K562 (cell line): ENCODE data around the gene CCT5. TPM values are rescaled to one million over a fixed set of nuclear protein-coding genes. Genes with fewer than 3 reads are reported as not detected.

Source experiments
- EP300 ChIP-seq: IDR thresholded peaks from 2 replicates; pipeline ENCODE4 v1.6.1; 2012; ENCODE audit warnings: low read length, improper control_type of control experiment
- GTF3C2 ChIP-seq: IDR thresholded peaks from 3 replicates; pipeline ENCODE4 v1.6.1; 2011; ENCODE audit warnings: borderline replicate concordance, mild to moderate bottlenecking, moderate library complexity; ENCODE audit not compliant: insufficient read length; ENCODE audit errors: extremely low read depth
- HMGXB4 ChIP-seq: sonication (generic); formaldehyde crosslinking; IDR thresholded peaks from 2 replicates; pipeline ENCODE4 v1.8.1; 2023; ENCODE audit warnings: mild to moderate bottlenecking, missing genetic modification reagents
- NFXL1 ChIP-seq: fragments of 450-650 bp; formaldehyde crosslinking; IDR thresholded peaks from 2 replicates; pipeline ENCODE4 v1.4.0; 2021; ENCODE audit warnings: mild to moderate bottlenecking
- NR2C1 ChIP-seq, 2 experiments: fragments of 450-650 bp; IDR thresholded peaks; 2 replicates each; pipeline ENCODE4 v1.6.1; 2017; ENCODE audit warnings: mild to moderate bottlenecking in 2 of 2, antibody characterized with exemption in 1 of 2, inconsistent platforms in 1 of 2, missing compliant biosample characterization in 1 of 2, missing genetic modification characterization in 1 of 2
- PCBP1 ChIP-seq: fragments of 200-400 bp; formaldehyde crosslinking; IDR thresholded peaks from 2 replicates; pipeline ENCODE4 v1.6.1; 2018; ENCODE audit warnings: mild to moderate bottlenecking, low read depth, low read length; ENCODE audit not compliant: poor library complexity, severe bottlenecking
- PHF20 ChIP-seq: fragments of 450-650 bp; IDR thresholded peaks from 2 replicates; pipeline ENCODE4 v1.6.1; 2018; ENCODE audit not compliant: partially characterized antibody
- RAD21 ChIP-seq, 2 experiments: fragments of 250-450 bp in 1 of 2; fragments of 450-650 bp in 1 of 2; sonication (Bioruptor Pico) in 1 of 2; formaldehyde crosslinking in 1 of 2; IDR thresholded peaks in 1 of 2; conservative IDR thresholded peaks in 1 of 2; 2 replicates each; pipeline versions ENCODE4 v1.4.0 to v1.8.0; 2020 to 2022; ENCODE audit warnings: mild to moderate bottlenecking in 2 of 2, moderate library complexity in 1 of 2
- SP1 ChIP-seq: sonication (generic); formaldehyde crosslinking; IDR thresholded peaks from 2 replicates; pipeline ENCODE4 v1.8.1; 2022; ENCODE audit warnings: mild to moderate bottlenecking, missing genetic modification reagents
- TAF9B ChIP-seq: fragments of 450-650 bp; IDR thresholded peaks from 2 replicates; pipeline ENCODE4 v1.6.1; 2018; ENCODE audit warnings: mild to moderate bottlenecking; ENCODE audit not compliant: partially characterized antibody
- ZNF347 ChIP-seq: fragments of 450-650 bp; formaldehyde crosslinking; IDR thresholded peaks from 2 replicates; pipeline ENCODE4 v1.4.0; 2020; ENCODE audit warnings: low read depth, mild to moderate bottlenecking, moderate library complexity
- ZNF512 ChIP-seq: IDR thresholded peaks from 2 replicates; pipeline ENCODE4 v1.6.1; 2016; ENCODE audit warnings: missing genetic modification characterization, missing compliant biosample characterization
- ZNF766 ChIP-seq: fragments of 200-800 bp; sonication (Bioruptor generic); conservative IDR thresholded peaks from 2 replicates; pipeline ENCODE4 v1.6.1; 2016; ENCODE audit warnings: missing genetic modification characterization, missing compliant biosample characterization
- polyA plus RNA-seq, 8 experiments: library from polyadenylated mRNA; depleted of rRNA in 4 of 8; stranded (reverse) in 5 of 8; unstranded in 3 of 8; fragments of >200 nt; fragmentation: Nextera tagmentation in 2 of 8; fragmentation: Illumina TruSeq in 1 of 8; extraction: Ambion mirVana in 2 of 8; extraction: Trizol in 1 of 8; gene quantifications; 2 replicates each; pipeline versions ENCODE4 v1.2.1 to v1.2.3, GENCODE V29; 2011 to 2014; ENCODE audit warnings: inconsistent platforms in 1 of 8, missing spikeins in 1 of 8
- total RNA-seq, 7 experiments: library from RNA; depleted of rRNA in 6 of 7; stranded (reverse); fragments of >200 nt in 6 of 7; fragmentation: Illumina TruSeq in 2 of 7; extraction: Trizol in 2 of 7; gene quantifications; 2 replicates each; pipeline versions ENCODE4 v1.2.1 to v1.2.3, GENCODE V29; 2011 to 2021; ENCODE audit warnings: low replicate concordance in 1 of 7
- TF ChIP-seq, protein P1 (sequence below): IDR thresholded peaks from 2 replicates; pipeline ENCODE4 v1.6.1; 2011; ENCODE audit warnings: borderline replicate concordance, low read depth, mild to moderate bottlenecking, moderate library complexity, low read length; ENCODE audit not compliant: insufficient read depth, poor library complexity, severe bottlenecking
- TF ChIP-seq, protein P2 (sequence below): sonication (generic); formaldehyde crosslinking; IDR thresholded peaks from 2 replicates; pipeline ENCODE4 v1.8.1; 2023; ENCODE audit warnings: mild to moderate bottlenecking, missing genetic modification reagents

CCT5 gene
- total and polyA plus RNA-seq, 9 of the 15 experiments (the other 6 are each of a cell fraction or from before 2014, with no cell fraction given) = 782 to 1,606 (median 1,153) TPM

- no peak for TF ChIP-seq HMGXB4 (CRISPR knock-in tag)
- no peak for TF ChIP-seq PHF20
- TF ChIP-seq NR2C1 (IDR thresholded peaks at IDR 0.05) = no peak
- no peak for TF ChIP-seq NR2C1 (tag; IDR thresholded peaks at IDR 0.05)
- TF ChIP-seq TAF9B = no peak
- no peak for TF ChIP-seq RAD21 (CRISPR knock-in tag; conservative IDR thresholded peaks at IDR 0.05 in 1 of 2, IDR thresholded peaks at IDR 0.05 in 1 of 2)
- TF ChIP-seq ZNF512 (tag) = no peak
- TF ChIP-seq, protein P1, sequence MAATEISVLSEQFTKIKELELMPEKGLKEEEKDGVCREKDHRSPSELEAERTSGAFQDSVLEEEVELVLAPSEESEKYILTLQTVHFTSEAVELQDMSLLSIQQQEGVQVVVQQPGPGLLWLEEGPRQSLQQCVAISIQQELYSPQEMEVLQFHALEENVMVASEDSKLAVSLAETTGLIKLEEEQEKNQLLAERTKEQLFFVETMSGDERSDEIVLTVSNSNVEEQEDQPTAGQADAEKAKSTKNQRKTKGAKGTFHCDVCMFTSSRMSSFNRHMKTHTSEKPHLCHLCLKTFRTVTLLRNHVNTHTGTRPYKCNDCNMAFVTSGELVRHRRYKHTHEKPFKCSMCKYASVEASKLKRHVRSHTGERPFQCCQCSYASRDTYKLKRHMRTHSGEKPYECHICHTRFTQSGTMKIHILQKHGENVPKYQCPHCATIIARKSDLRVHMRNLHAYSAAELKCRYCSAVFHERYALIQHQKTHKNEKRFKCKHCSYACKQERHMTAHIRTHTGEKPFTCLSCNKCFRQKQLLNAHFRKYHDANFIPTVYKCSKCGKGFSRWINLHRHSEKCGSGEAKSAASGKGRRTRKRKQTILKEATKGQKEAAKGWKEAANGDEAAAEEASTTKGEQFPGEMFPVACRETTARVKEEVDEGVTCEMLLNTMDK = no peak
- TF ChIP-seq ZNF347 (CRISPR knock-in tag) = no peak
- TF ChIP-seq NFXL1 (CRISPR knock-in tag) = no peak
- no peak for TF ChIP-seq EP300
- TF ChIP-seq SP1 = no peak
- no peak for TF ChIP-seq PCBP1
- TF ChIP-seq GTF3C2 = no peak
- TF ChIP-seq ZNF766 (CRISPR knock-in tag) = no peak
- TF ChIP-seq, protein P2, sequence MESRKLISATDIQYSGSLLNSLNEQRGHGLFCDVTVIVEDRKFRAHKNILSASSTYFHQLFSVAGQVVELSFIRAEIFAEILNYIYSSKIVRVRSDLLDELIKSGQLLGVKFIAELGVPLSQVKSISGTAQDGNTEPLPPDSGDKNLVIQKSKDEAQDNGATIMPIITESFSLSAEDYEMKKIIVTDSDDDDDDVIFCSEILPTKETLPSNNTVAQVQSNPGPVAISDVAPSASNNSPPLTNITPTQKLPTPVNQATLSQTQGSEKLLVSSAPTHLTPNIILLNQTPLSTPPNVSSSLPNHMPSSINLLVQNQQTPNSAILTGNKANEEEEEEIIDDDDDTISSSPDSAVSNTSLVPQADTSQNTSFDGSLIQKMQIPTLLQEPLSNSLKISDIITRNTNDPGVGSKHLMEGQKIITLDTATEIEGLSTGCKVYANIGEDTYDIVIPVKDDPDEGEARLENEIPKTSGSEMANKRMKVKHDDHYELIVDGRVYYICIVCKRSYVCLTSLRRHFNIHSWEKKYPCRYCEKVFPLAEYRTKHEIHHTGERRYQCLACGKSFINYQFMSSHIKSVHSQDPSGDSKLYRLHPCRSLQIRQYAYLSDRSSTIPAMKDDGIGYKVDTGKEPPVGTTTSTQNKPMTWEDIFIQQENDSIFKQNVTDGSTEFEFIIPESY (CRISPR knock-in tag) = no peak
Observed at GRCh38 chr5:10301842-10302610, 51.9 kb downstream of the CCT5 start (continued).
